HG02981 (cell line): Measurements from ENCODE around the gene FASLG.

Experiments
- ATAC-seq: cut with Tn5 transposase; IDR thresholded peaks from one replicate; pipeline ENCODE4 v1.9.1; 2021; ENCODE audit warnings: mild to moderate bottlenecking, moderate library complexity; ENCODE audit not compliant: unreplicated experiment

The FASLG gene

DNA sequence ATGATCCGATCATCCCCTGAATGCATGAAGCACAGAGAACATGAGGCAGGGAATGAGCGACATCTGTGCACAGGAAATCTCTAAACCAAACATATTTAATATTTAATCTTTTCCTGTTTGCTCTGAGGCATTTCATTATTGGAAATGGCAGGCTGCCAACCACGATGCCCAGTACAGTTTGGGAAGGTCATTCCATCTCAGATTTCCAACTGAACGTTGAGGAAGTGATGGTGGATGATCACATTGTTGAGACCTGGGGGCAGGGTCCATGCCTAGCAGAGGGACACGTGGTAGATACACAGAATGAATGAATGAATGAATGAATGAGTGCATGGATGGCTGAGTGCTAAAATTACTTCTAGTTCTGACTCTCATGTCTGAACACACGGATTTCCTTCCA is 15.9 kb upstream of the FASLG start:
- no peak for ATAC-seq

DNA sequence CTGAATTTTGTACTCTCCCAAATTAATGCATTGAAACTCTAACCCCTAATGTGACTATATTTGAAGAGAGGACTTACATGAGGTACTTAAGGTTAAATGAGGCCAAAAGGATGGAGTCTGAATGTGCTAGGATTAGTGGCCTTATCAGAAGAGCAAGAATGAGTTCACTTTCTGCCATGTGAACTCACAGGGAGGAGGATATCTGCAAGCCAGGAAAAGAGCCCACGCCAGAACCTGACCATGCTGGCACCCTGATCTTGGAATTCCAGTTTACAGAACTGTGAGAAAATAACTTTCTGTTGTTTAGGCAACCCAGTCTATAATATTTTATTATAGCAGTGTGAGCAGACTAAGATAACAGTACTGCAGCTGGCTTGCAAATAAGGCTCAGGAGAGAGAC is 12.2 kb upstream of the FASLG start:
- ATAC-seq = no peak

DNA sequence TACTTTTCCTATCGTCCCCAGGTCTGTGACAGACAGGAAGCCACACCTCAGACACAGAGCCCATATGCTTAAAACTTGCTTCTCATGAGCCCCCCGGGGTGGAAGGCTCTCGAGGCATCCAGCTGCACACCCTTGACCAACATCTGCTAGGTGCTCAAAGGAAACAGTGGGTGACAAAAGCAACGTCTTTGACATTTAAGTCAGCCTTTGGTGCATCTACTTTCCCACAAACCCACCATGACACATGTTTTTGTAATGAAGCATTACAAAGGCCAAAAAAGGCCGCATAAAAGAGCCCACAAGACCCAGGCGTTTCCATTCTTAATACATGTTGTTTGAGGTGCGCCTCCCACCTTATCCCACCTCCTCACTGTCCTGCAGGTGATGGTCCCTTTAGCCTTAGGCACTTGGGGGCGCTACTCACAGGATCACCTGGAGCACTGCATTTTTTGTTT is 11.8 kb upstream of the FASLG start:
- ATAC-seq = no peak

DNA sequence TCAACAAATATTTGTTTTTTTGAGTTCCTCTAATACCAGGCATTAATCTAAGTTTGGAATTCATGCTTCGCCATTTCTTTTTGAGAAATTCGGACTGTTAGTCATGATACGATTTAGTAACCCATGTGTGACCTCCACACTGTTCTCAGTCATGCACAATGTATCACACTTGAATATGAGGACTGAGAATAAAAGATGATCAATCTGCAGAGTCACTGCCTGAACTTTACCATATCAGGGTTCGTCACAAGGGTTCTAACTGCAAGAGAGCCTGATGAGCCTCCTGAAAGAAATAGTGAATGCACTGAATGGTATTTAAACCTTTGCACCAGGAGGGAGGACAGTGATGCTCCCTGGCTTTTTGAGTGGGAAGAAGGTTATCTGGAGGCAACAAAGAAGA is 10.9 kb upstream of the FASLG start:
- ATAC-seq = no peak

DNA sequence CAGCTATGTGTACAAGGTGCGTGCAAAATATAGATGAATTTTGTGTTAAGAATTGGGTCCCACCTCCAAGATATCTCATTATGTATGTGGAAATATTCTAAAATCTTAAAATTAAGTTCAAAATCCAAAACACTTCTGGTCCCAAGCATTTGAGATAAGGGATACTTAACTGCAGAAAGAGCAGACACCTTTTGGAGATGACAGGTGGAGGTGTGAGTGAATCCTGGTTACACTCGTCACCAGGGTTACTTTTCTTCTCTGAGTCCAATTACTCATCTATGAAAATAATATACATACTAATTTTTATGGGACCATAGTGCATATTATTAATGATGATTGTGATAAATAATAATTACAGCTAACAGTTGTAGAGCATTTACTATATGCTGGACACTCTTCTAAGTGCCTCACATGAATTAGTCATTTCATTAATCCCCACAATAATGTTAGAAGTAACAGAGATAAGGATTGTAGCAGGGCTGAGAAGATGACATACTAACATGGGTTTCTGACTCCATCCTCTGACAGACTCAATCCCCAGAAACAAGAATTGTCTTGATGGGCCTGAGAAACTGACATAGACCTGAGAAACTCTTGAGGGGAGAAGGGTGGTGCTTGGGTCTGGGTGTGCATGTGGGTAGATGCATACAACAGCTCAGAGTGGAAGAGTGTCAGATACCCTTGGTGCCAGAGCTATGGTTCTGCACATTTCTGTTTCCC is 8.3 kb upstream of the FASLG start:
- ATAC-seq = no peak

DNA sequence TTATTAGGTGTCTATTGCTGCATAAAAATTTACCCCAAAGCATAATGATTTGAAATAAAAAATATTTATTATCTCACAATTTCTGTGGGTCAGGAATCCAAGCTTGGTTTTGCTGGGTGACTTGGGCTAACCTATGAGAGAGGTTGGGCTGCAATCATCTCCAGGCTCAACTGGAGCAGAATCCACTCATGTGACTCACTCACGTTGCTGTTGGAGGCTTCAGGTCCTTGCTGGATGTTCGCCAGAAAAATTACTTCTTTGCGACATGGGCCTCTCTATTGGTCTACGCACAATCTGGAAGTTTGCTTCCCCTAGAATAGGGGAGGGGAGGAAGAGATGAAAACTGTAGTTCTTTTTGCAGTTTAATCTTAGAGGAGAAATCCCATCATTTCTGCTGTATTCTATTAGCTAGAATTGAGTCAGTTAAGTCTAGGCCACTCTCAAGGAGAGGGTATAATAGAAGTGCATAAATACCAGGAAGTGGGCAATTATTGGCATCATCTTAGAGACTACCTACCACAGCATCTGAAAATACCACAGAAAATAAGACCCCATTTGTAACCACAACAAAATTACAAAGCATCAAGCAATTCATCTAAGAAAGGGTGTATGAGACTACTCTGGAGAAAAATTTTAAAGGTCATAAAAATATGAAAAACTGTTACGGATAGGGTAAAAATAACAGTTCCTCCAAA is 5.7 kb upstream of the FASLG start:
- ATAC-seq = no peak

DNA sequence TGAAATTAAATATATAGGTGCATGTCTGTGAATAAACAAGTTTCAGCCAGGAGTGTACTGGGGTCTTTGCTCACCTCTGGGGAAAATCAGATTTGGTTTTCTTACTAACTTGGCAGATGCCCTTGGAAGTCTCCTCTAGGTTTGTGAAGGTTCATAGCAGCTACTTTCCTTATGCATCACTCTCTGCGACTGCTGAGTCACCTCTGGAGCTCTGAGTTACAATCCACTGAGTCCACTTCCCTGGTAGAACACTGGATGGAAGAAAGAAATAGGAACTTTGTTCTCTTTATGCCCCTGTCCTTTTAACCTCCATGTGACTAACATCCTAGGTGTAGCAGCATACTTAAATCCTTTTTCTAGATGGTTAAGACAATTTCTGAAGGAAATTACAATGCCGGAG is 4.4 kb upstream of the FASLG start:
- ATAC-seq = no peak

DNA sequence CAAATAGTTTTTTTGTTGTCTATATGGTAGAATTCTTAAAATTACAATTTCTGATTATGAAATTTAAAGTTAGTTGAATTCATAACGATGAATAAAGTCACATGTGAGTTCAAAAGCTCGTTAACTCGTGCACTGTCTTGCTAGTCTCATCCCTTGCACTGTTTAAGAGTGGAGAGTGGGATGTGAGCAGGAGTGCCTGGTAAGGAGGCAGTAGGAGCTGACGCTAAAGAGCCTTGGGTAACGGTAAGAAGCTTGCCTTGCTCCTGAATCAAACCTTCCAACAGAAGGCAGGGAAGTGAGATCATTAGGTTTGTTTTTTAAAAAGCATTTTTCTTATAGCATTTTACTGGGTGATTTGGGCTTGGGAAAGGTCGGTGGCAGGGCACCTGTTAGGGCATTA is 2.3 kb upstream of the FASLG start:
- ATAC-seq = no peak

DNA sequence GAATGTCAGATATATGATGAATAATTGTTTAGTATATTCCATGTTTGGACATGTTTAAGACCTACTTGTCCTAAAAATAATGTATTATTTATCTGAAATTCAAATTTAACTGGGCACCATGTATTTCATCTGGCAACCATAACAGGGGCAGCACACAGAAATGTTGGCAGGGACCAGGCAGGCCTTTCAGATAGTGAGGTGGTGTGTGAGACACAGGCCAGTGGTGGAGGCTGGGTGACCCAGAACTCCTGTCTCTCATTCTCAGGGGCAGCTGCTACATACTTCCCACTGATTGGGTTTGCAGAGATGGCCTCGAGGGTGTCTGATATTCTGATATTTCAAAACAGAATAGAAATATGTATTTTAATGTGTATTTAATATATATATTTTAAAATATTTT is 1.3 kb upstream of the FASLG start:
- ATAC-seq = no peak

DNA sequence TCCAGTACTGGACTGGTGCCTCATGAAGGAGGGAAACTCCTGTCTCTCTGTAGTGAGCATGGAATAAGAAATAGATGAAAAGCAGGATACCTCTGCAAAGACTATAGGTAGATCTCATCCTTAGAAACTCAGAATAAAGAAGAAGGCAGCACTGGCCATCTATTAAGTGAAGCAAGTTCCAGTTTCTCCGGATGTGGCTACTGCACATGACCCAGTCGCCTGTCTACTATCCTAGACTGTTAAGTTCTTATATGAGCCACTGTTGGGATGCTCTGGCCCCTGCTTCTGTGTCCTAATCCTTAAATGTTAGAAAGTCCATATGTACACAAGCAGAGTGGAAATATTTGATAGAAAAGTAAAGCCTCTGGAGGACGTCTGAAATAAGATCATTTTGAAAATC is 2.2 kb downstream of the FASLG start:
- ATAC-seq = no peak

DNA sequence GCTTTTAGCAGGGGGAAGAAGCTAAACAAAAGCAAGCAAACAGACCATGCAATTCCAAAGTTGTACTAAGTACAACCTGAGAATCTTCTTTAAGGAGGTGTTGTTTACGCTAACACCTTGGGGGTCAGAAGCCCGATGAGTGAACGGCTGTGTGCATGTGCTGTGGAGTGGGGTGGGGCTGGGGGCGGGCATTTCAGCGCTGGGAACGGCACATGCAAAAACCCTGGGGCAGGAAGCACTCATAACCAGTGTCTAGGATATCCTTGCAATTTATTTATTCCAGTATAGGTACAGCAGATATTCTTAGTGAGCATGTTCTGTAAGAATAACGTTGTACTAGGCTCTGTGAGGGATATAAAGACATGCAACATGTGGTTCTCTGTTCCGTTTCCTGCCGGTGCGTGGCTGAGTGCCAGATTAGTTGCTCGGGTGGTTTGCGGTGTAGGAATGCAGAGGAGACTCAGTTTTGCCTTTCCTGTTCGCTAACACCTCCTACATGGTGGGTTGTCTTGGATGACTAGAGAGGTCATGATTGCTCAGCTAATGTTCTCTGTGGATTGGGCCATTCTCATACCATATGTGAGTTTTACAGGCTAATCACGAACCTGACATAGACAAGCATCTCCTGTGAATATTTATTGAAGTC is 3.7 kb downstream of the FASLG start:
- ATAC-seq = peak; percentile 89

DNA sequence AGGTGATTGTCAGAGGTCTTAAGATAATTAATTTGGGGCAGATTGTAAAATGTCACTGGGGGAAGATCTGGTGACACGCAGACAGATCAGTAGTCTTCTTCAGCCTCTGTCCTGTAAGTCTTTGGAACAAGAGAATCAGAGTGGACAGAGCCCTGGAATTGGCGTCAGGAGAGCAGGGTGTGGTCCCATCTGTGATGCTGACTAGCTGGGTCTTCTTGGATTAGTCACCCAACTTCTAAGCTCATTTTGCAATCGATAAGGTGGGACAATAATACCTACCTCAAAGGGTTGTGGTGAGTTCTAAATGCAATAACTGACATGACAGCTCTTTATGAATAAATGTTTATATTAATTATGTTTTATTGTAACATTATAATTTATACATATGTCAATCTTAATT is 4.8 kb downstream of the FASLG start:
- ATAC-seq = no peak

DNA sequence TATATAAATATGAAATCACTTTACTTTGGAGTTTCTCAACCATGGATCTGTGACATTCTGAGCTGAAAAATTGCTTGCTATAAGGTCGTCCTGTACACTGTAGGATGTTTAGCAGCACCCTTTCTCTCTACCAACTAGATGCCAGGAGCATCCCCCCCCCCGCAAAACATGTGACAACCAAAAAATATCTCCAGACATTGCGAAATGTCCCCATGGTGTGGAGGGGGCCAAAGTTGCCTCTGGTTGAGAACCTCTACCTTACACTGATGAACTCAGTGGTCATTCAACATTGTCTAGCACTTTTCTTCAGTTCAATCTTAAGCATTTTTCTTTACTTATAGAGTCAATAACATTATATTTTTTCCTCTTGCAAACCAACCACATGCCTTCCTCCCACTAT is 9.2 kb downstream of the FASLG start:
- no peak for ATAC-seq

DNA sequence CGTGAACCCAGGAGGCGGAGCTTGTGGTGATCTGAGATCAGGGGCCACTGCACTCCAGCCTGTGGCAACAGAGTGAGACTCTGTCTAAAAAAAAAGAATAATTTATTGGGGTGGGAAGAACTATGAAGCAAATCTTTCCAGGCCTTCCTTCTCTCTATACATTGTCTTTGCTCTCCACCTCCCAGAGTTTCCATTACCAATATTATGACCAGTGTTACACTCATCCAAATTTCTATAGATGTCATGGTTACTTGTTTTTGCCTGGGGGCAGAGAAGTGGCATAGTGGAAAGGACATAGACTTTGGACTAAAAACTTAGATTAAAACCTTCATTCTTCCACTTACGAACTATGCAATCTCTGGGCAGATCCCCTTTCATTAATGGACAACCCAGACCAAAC is 10.1 kb downstream of the FASLG start:
- ATAC-seq = no peak

DNA sequence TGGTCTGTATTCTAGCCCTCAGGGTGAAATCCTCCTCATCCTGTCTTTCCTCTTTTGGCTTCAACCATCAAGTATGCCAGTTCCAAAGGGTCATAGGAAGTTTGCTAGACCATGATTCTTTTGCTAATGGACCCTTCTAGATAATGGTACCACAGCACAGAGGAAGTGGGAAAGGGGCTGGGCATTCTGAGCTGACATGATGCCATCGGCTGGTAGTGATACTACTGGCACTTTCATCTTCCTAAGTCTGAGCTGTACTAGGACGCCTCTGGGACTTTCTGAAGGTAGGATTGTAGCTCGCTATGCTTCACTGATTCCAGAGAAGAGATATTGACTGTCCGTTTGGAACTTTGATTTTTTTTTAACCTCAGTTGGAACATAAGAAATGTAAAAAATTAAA is 11.4 kb downstream of the FASLG start:
- ATAC-seq = no peak

DNA sequence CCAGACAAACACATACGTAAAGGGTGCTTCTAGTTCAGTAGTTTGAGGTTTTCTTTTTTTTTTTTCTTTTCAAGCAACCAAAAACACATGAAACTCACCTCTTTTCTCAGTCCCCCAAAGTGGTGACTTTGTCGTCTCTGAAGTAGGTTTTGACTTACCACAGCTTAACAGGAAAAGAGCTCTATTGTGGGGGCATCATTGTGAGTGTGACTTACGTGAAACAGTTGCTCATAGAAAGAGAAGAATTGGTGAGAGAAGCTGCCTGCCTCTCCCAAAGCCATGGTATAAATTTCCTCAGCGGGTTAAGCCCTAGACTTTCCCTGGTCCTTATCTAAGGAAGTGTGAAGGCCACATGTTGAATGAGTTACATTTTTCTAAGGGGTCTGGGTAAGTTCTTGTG is 11.9 kb downstream of the FASLG start:
- peak; percentile 71 for ATAC-seq

DNA sequence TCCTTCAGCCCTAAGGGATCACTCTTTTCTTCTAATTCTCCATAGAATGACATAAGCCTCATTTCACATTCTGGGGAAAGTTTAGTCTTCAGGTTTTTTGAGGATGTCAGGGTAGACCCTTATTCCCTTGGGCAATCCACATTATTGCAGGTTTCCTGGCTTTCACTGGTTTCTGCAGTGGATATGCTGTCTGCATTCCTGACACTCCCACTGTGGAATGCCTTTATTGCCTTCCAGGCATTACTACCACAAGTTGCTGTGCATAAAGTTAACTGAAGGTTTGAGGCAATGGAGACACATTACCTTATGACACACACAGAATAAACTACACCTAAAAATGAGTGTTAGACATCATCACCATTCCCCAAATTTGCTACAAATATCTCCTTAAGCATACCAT is 12.7 kb downstream of the FASLG start:
- ATAC-seq = no peak

DNA sequence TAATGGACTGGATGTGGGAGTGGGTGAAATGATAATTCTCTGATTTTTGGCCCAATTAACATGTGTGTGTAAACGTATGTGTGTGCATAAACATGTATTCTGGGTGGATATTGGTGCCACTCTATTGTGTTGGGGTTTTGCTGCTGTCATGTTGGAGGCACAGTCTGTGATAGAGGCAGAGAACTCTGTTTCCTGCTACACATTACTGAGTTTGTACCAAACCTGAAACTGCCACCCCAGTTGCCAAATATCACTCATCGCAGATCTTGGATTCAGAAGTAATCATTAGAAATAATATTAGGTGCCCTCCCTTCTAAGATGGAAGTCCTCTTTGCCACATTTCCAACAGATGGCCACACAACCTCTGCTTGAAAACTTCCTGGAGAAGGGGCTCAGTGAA is 13.8 kb downstream of the FASLG start:
- ATAC-seq = no peak

DNA sequence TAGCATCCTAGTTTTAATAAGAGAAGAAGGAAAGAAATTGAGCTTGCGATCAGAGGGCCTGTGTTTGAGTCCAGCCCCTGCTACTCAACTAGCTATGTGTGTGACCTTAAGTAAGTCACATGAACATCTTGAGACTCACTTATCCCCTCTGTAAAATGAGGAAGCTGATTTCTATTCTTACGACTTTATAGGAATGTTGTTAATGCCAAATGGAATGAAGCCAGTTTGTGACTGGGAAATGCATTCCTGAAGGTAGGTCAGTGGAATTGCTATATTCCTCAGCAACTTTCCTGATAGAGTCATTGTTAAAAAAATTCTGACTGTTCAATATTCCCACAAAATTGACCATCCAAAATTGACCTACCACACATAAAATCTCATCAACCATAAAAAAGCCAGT is 14.9 kb downstream of the FASLG start:
- no peak for ATAC-seq

DNA sequence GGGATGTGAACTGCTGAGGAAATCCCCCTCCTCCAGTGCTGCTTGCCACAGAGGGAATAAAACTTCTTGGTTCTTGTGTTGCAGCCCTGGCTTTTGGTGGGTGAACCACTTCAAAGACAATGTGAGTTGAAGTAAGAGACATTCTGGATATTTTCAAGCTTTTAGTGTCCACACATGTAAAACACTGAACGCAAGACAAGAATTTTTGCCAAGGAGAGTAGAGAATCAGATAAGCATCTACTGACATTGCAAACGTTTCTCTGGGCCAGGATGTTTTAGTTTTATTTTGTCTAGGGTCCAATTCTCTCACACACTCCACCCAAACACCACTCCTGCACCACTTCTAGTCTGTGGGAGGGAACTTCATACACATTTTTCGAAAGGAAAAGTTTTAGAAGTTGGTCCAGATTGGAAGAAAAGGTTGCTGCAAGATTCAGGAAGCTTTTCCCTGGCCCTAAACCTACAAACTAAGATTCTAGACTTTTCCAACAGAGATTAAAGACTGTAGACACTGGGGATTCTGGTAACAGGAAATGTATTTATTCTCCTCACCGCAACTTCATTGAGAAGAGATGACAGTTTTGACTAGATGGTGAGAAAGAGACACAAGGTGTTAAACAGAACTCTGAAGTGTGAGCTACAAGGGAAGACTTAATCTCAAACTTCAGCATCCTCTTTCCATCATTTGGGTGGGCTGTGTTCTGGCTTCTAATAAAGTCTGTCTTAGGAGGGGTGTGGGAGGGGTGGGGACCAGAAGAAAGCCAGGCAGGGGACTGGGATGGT is 16.1 kb downstream of the FASLG start:
- no peak for ATAC-seq

DNA sequence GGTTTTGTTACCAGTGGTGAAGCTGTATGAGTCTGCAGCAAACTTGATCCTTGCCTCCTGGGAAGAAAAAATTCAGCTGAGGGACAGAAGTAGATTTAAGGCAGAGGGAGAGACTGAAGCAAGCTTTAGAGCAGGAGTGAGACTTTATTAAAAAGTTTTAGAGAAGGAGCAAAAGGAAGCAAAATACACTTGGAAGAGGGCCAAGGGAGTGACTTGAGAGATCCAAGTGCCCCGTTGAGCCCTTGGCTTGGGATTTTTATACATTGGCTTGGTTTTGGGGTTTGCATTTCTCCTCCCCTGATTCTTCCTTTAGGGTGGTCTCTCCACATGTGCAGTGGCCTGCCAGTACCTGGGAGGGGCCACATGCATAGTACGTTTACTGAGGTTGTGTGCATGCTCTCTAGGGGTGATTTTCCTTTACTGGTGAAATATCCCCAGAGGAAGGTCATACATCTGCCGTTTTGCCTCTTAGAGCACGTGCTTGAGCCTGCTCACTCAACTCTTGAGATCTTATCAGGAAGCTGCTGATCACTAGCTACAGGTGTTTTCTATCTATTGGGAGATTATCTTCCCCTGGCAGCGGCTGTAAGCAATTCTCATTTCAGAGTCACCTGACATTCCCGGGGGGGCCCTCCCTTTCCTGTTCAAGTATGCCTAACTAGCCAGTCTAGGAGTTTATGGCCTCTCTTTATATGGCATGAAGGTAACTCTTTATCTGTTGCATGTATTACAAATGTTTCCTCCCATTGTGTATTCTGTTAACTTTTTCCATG is 20.3 kb downstream of the FASLG start:
- ATAC-seq = no peak
